Amniotic epithelial cell (primary cell): ENCODE measurements around the gene MAT2A.

Experiments used
- DNase-seq: peaks from one replicate; pipeline ENCODE4 v3.0.0-alpha.2; 2010; ENCODE audit warnings: low read depth

The MAT2A gene

GRCh38 chr2:85538507-85539360, at the start of gene MAT2A:
Gene MAT2A (plus strand): TSS chr2:85539168. CDS start chr2:85539288, 120 bp downstream.
- DNase-seq = peak; percentile 84

- no peak for DNase-seq
These were observed 47.9 kb upstream of the MAT2A start for GRCh38 chr2:85490861-85491755.

GRCh38 chr2:85496436-85496835, 42.5 kb upstream of the MAT2A start:
- no peak for DNase-seq

DNA sequence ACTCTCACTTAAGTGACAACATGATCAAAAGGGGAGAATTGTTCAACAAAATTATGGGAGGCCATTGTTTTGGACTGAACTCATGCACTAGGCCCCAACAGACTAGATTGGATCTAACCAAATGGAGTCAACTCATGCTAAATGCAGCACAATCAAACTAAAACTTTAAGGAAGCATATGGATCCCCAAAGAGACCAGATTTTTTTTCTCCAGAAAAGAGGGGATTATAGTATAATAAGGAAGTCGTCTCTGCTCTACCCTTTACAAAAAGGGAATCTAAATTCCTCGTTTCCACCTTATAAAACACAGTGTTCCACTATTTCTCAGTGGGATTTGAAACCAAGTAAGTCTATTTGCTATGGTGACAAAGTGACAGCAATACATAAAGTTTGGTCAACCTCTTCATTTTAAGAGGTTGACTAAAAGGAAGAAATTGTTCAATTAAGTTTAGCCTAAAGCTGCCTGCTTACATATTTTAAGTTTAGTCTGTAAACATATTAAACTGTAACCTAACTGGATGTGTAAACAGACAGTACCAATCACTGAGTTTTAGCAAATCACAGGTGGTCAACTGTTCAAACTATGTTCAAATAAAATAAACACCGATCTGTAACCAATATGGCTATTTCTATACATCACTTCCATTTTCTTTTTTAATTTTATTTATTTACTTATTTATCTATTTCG, 40.9 kb upstream of the MAT2A start:
- no peak for DNase-seq

DNA sequence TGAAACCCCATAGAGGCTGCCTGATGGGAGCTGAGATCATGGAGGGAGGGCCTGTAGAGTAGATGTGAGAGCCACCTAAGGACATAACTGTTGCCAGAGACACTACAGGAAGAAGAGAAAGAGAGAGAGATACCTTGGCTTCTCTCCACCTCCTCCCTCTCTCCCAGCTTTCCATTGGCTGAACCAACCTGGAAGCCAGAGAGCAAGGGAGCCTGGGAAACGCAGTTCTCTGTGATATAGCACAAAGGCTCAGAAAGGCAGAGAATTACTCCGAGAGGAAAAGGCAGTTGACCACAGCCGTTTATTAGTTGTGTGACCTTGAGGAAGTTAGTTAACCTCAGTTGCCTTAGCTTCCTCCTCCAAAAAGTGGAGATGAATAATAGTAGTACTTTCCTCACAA, 37.7 kb upstream of the MAT2A start:
- DNase-seq = peak; percentile 77

DNA sequence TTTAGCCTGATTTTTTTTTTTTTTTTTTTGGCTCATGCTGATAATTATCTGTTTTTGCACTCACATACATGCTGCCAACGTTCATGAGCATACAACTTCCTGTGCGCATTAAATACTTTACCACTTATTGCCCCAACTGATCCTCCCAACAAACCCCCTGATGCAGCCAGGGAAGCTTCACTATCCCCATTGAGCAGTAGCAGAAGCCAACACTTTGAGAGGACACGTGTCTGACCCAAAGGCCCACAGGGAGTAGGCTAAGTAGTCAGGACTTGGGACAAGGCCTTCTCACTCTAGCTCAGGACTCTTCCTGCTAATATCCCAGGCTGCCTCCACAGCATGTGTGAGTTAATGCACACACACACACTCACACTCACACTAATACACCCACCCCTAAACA, 36.2 kb upstream of the MAT2A start:
- DNase-seq = no peak

GRCh38 chr2:85503168-85503850, 35.7 kb upstream of the MAT2A start:
- DNase-seq = no peak

DNA sequence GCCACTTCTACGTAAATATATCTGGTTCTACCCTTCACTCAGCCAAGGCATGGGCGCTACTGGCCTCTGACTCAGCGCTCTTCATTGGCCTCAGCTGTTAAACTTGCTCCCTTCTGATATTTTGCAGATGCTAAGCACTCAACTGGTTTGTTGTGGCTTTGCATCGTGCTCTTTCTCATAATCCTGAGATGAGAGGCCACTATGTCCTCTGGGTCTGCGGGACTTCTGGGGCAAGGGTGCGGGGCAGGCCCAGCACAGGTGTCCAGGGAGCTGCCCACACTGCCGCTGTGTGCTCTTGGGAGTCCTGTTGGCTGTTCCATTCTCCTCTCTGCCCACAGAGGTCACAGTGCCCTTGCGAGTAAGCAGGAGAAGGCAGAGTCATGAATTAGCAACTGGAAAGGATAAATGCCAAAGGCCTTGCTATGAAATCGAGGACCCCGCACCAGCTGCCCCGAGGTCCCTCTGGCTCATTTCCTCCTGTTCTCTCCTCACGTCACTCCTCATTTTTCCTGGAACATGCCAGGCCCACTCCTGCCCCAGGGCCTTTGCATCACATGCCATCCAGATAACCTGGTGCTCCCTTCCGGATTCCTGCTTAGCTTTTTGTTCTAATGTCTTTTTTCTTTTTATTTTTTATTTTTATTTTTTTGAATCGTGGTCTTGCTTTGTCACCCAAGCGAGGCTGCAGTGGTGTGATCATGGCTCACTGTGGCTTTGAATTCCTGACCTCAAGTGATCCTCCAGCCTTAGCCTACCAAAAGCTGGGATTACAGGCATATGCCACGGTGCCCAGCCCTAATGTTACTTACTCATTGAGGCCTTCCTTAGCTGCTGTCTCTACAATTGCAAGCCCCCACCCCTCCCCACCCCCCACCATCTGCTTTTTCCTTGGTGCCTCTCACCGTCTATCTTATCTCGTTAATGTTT, 34.9 kb upstream of the MAT2A start:
- DNase-seq = peak; percentile 18

DNA sequence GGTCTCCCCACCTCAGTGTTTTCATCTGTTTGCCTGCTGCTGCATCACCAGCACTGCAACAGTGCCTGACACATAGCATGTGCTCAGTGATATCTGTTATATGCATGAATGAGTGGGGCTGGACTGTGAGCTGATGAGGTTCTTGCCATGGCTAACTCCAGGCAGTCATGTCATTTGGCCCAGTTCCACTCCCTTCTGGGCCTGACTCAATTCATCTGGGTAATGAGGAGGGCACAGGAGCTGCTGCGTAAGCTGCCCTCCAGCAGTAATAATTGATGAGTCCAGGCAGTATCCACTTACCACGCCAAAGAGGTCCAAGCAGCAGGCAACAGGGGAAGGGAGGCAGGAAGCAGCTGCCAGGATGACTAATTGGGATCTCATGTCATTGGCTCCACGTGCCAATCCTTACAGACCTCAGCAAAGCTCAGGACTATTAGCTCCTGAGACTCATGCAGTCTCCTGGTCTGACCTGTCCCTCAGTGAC, 34.1 kb upstream of the MAT2A start:
- DNase-seq = peak; percentile 82

DNA sequence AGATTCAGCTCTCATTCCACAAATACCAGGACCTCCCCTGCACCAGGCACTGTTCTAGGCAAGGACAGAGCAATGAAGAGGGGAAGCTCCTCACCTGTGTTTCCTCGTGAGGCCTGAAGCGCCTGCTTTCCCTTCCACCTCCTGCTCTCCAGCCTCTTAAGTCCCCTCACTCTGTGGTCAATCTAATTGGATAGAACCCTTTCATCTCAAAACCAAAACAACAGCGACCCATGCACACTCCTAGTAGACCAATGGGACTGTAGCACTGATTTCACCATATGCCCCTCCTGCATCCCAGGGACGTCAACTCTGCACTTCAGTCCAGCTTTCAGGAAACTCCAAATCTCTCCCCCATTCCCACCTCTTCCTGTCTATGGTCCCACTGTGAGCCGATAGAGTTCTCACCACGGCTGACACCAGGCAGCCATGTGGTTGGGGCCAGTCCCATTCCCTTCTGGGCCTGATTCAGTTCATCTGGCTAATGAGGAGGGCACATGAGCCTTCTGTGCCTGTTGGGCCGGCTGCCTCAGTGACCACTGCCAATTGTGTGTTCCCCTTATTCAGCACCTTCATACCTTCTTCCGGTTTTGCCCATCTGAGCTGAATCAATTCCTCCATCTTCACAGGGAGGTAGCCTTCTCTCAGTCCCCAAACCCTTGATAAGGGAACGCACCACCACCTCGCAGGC, 33.3 kb upstream of the MAT2A start:
- DNase-seq = no peak

DNA sequence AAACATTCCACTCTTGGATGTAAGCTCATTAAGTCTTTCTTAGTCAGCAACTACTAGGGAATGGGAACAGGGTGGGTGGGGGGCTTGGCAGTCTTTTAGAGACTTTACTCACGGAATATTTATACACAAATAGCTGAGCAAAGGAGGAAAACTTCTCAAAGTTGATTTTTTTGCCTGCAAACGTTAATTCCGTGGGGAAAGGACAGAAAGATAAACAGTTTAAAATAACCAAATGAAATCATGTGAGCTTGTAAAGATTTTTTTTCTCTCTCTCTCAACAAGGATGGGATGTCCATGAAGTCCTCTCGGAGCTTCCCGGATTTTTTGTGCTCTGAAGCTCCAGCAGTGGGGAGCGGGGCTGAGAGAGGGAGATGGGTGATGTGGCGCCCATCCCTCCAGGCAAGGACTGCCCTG, 32.2 kb upstream of the MAT2A start:
- DNase-seq = no peak

GRCh38 chr2:85511008-85511811, 27.8 kb upstream of the MAT2A start:
- DNase-seq = no peak

- DNase-seq = no peak
These were observed 24.6 kb upstream of the MAT2A start for GRCh38 chr2:85514323-85514722.

GRCh38 chr2:85516653-85517389, 22.1 kb upstream of the MAT2A start:
- DNase-seq = no peak

- no peak for DNase-seq
These were observed 16.8 kb upstream of the MAT2A start for GRCh38 chr2:85522090-85522647.

- DNase-seq = no peak
These were observed 15.7 kb upstream of the MAT2A start for GRCh38 chr2:85523062-85523902.

GRCh38 chr2:85523903-85524335, 15.0 kb upstream of the MAT2A start:
- no peak for DNase-seq
